Smooth muscle cell (in vitro differentiated cells): ENCODE data around the gene DUSP14. TPM values are rescaled to one million over a fixed set of nuclear protein-coding genes. Genes with fewer than 3 reads are reported as not detected.
"Not testable (repeated sequence)": the region's sequence is repeated elsewhere in the genome, so short reads cannot be mapped to it uniquely, and the experiment has no call there.

Experiments used
- DNase-seq: peaks from one replicate; lab custom pipeline; 2025; ENCODE audit not compliant: unreplicated experiment; lab: John Stamatoyannopoulos, UW
- H2AFZ ChIP-seq: fragments of 200-600 bp; sonication (generic); 2 replicates; pipeline ENCODE4 v1.6.0; 2016; ENCODE audit warnings: antibody characterized with exemption, low read depth, mild to moderate bottlenecking
- H3F3A ChIP-seq: fragments of 200-600 bp; sonication (generic); 2 replicates; pipeline ENCODE4 v1.6.0; 2017; ENCODE audit warnings: antibody characterized with exemption, low read depth
- H3K27ac ChIP-seq: fragments of 200-600 bp; sonication (generic); 2 replicates; pipeline ENCODE4 v1.5.1; 2016; ENCODE audit warnings: low read depth, mild to moderate bottlenecking
- H3K27me3 ChIP-seq: fragments of 200-600 bp; sonication (generic); 2 replicates; pipeline ENCODE4 v1.6.1; 2016; ENCODE audit warnings: low read depth, mild to moderate bottlenecking
- H3K36me3 ChIP-seq: fragments of 200-600 bp; sonication (generic); 2 replicates; pipeline ENCODE4 v1.5.1; 2016; ENCODE audit warnings: low read depth
- H3K4me1 ChIP-seq: fragments of 200-600 bp; sonication (generic); 2 replicates; pipeline ENCODE4 v1.5.1; 2016; ENCODE audit warnings: low read depth
- H3K4me2 ChIP-seq: fragments of 200-600 bp; sonication (generic); 2 replicates; pipeline ENCODE4 v1.6.0; 2016; ENCODE audit warnings: mild to moderate bottlenecking
- H3K4me3 ChIP-seq: fragments of 200-600 bp; sonication (generic); 2 replicates; pipeline ENCODE4 v1.5.1; 2016; ENCODE audit warnings: mild to moderate bottlenecking
- H3K79me2 ChIP-seq: fragments of 200-600 bp; sonication (generic); 2 replicates; pipeline ENCODE4 v1.6.0; 2016; ENCODE audit warnings: low read depth, mild to moderate bottlenecking
- H3K9ac ChIP-seq: fragments of 200-600 bp; sonication (generic); 2 replicates; pipeline ENCODE4 v1.6.0; 2016; ENCODE audit warnings: low read depth
- H3K9me3 ChIP-seq: fragments of 200-600 bp; sonication (generic); replicated peaks from 2 replicates; pipeline ENCODE4 v1.5.1; 2016; ENCODE audit warnings: low read depth
- H4K20me1 ChIP-seq: fragments of 200-600 bp; sonication (generic); 2 replicates; pipeline ENCODE4 v1.6.0; 2016; ENCODE audit warnings: low read depth
- CTCF ChIP-seq: fragments of 200-600 bp; sonication (generic); IDR thresholded peaks from 2 replicates; pipeline ENCODE4 v1.5.1; 2017; ENCODE audit warnings: borderline replicate concordance, mild to moderate bottlenecking, antibody characterized with exemption; ENCODE audit not compliant: insufficient read depth, poor library complexity, severe bottlenecking
- WGBS: methylation state at CpG from one replicate; pipeline ENCODE4 v1.1.7; 2016; ENCODE audit warnings: low lambda C conversion rate; 5-methylcytosine and 5-hydroxymethylcytosine counted together
- polyA plus RNA-seq: library from polyadenylated mRNA; unstranded; fragments of >200 nt; fragmentation: Nextera tagmentation; extraction: Ambion mirVana; gene quantifications from 2 replicates; pipeline ENCODE4 v1.2.1, GENCODE V29; 2016
- total RNA-seq: library from RNA; depleted of rRNA; stranded (reverse); fragments of >200 nt; gene quantifications from 2 replicates; pipeline ENCODE4 v1.2.3, GENCODE V29; 2014

DUSP14 gene
- total RNA-seq (47.1 and 62.1 TPM in 2 replicates), polyA plus RNA-seq (40.4 and 59.1 TPM in 2 replicates)

DNA sequence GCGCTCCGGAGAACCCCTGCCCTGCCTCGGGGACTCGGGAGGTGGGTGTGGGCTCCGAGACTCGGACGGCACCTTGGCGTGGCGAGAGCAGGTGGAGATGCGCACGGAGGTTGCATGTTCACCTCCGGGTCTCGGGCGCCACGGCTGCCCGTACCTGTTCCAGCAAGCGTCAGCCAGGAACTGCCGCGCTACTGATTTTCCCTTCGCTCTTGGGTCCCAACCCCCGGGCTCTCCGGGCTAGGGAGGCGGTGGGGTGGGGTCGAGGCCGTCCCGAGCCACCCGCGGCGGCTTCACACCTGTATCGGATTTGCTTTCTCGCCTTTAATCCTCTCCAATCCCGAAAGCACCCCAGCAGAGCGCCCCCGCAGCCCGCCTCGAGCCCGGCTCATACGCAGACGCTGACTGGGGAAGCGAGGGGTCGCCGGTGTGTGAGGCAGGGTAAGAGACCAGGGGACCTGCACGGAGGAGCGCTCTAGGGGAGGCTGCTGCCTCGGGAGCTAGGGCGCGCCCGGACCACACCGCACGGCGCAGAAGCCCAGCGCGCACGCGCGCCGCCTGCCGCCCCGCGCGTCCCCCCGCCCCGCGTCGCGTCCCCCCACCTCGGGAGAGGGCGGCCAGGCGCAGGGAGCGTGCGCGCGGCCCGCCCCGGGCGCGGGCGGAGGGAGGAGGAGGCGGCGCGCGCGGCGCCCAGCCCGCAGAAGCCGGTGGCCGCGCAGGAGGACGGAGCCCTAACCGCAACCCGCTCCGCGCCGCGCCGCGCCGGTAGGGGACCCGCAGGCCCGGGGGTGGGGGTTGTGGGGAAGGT, at the start of gene DUSP14:
DUSP14 (plus strand) TSS at position 695 of the 805 bp plus-strand sequence. CDS start 22,382 bp downstream, outside the sequence.
- peak within 1 kb of the TSS; percentile 30 for H2AFZ ChIP-seq
- peak within 1 kb of the TSS; percentile 92 for H3K4me2 ChIP-seq
- H3K9me3 ChIP-seq, result no peaks in the 10 kb centered on the region
- peaks cover 29% of the 10 kb centered on the region for H3K79me2 ChIP-seq
- H3K4me1 ChIP-seq, result peaks cover 25% of the 10 kb centered on the region
- 4% methylated on average over 50 of the region's 100 CpGs for WGBS
- H3F3A ChIP-seq, result peaks cover 16% of the 10 kb centered on the region
- TF ChIP-seq CTCF, result no peak
- H4K20me1 ChIP-seq, result peaks cover 16% of the 10 kb centered on the region
- DNase-seq, result peak; percentile 52
- H3K4me3 ChIP-seq, result peak within 1 kb of the TSS; percentile 72
- peak within 1 kb of the TSS; percentile 96 for H3K9ac ChIP-seq
- H3K27ac ChIP-seq, result peak within 1 kb of the TSS; percentile 99
- H3K27me3 ChIP-seq, result no peaks in the 10 kb centered on the region
- H3K36me3 ChIP-seq, result no peaks in the 10 kb centered on the region

DNA sequence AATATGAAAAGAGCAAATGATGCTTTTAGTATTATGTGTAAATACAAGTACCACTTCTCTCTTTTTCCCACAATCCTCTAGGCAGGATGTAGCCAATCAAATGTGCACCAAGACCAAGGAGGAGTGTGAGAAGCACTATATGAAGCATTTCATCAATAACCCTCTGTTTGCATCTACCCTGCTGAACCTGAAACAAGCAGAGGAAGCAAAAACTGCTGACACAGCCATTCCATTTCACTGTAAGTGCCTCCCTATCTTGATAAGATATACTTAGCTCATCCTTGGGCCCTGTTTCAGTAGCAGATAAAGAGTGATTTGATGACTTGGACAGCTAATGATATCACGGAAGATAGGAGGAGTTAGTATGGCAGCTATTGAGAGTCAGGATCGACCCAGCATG, 49.3 kb upstream of the DUSP14 start:
- no peak overlapping the region for H3K4me3 ChIP-seq
- no peaks in the 10 kb centered on the region for H3K79me2 ChIP-seq
- no peak overlapping the region for H3K4me2 ChIP-seq
- no peak for DNase-seq
- peaks cover under 1% of the 10 kb centered on the region for H3K4me1 ChIP-seq
- no peaks in the 10 kb centered on the region for H3F3A ChIP-seq
- no peak overlapping the region for H3K9ac ChIP-seq
- no peaks in the 10 kb centered on the region for H4K20me1 ChIP-seq
- H3K27ac ChIP-seq, result no peak overlapping the region
- no peak for TF ChIP-seq CTCF
- no peaks in the 10 kb centered on the region for H3K27me3 ChIP-seq
- H2AFZ ChIP-seq, result no peak overlapping the region
- 96% methylated on average over 2 of the region's 2 CpGs for WGBS
- H3K36me3 ChIP-seq, result peaks cover 32% of the 10 kb centered on the region
- no peaks in the 10 kb centered on the region for H3K9me3 ChIP-seq

DNA sequence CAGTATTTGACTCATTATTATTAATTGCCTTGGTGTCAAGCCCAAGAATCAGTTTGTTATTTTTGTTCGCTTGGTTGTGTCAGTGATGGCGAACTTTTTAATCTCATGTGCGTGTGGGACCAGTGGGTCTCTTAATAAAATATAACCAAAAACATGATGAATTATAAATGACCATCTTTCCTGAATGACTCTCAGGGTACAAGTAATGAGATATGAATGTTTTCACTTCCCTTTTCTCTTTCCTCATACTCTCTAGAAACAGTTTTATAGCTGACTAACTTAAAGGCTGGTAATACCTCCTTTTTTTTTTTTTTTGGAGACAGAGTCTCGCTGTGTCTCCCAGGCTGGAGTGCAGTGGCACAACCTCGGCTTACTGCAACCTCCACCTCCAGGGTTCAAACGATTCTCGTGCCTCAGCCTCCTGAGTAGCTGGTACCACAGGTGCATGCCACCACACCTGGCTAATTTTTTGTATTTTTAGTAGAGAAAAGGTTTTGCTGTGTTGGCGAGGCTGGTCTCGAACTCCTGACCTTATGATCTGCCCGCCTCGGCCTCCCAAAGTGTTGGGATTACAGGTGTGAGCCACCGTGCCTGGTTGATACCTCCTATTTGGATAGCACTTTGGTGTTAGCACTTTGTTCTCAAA, 48.2 kb upstream of the DUSP14 start:
- not testable (repeated sequence) for H3K9ac ChIP-seq, H3K4me1 ChIP-seq, DNase-seq, H3K4me3 ChIP-seq, H4K20me1 ChIP-seq, H3K27ac ChIP-seq, H3K27me3 ChIP-seq, H3K4me2 ChIP-seq, H2AFZ ChIP-seq, H3K9me3 ChIP-seq, H3F3A ChIP-seq, H3K79me2 ChIP-seq
- H3K36me3 ChIP-seq, result peaks cover 32% of the 10 kb centered on the region
- WGBS, result 97% methylated on average over 12 of the region's 12 CpGs

GRCh38 chr17:37446027-37446426, 43.7 kb upstream of the DUSP14 start:
- H3K4me1 ChIP-seq, result peaks cover 28% of the 10 kb centered on the region
- DNase-seq, result no peak
- H3F3A ChIP-seq, result no peaks in the 10 kb centered on the region
- H3K27me3 ChIP-seq, result no peaks in the 10 kb centered on the region
- no peak overlapping the region for H2AFZ ChIP-seq
- TF ChIP-seq CTCF, result no peak
- WGBS, result 77% methylated on average over 4 of the region's 4 CpGs
- H3K79me2 ChIP-seq, result no peaks in the 10 kb centered on the region
- H3K27ac ChIP-seq, result no peak overlapping the region
- H3K36me3 ChIP-seq, result peaks cover 23% of the 10 kb centered on the region
- peaks cover 4% of the 10 kb centered on the region for H4K20me1 ChIP-seq
- H3K4me2 ChIP-seq, result no peak overlapping the region
- no peak overlapping the region for H3K9ac ChIP-seq
- no peak overlapping the region for H3K4me3 ChIP-seq
- H3K9me3 ChIP-seq, result no peaks in the 10 kb centered on the region
